ENCODE measurements around the gene PNP.

- TF ChIP-seq POLR2AphosphoS5 (IDR thresholded peaks at IDR 0.05) (no peak), POLR2A (IDR thresholded peaks at IDR 0.05) (no peak), EP300 (IDR thresholded peaks at IDR 0.05) (no peak)
- TF ChIP-seq, protein P1, sequence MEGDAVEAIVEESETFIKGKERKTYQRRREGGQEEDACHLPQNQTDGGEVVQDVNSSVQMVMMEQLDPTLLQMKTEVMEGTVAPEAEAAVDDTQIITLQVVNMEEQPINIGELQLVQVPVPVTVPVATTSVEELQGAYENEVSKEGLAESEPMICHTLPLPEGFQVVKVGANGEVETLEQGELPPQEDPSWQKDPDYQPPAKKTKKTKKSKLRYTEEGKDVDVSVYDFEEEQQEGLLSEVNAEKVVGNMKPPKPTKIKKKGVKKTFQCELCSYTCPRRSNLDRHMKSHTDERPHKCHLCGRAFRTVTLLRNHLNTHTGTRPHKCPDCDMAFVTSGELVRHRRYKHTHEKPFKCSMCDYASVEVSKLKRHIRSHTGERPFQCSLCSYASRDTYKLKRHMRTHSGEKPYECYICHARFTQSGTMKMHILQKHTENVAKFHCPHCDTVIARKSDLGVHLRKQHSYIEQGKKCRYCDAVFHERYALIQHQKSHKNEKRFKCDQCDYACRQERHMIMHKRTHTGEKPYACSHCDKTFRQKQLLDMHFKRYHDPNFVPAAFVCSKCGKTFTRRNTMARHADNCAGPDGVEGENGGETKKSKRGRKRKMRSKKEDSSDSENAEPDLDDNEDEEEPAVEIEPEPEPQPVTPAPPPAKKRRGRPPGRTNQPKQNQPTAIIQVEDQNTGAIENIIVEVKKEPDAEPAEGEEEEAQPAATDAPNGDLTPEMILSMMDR (IDR thresholded peaks at IDR 0.05), result no peak
These were observed 11.0 kb upstream of the PNP start for GRCh38 chr14:20458031-20458789.

All from upper lobe of left lung (tissue), 4 donors.